GM21737 (cell line): Measurements from ENCODE around the gene TM4SF20.
"Not testable (repeated sequence)": the region's sequence is repeated elsewhere in the genome, so short reads cannot be mapped to it uniquely, and the experiment has no call there.

Experiments used
- ATAC-seq: cut with Tn5 transposase; IDR thresholded peaks from one replicate; pipeline ENCODE4 v1.9.1; 2021; ENCODE audit warnings: mild to moderate bottlenecking, moderate library complexity; ENCODE audit not compliant: unreplicated experiment

TM4SF20 gene

GRCh38 chr2:227368574-227368973 is 10.5 kb downstream of the TM4SF20 start:
- ATAC-seq = no peak

DNA sequence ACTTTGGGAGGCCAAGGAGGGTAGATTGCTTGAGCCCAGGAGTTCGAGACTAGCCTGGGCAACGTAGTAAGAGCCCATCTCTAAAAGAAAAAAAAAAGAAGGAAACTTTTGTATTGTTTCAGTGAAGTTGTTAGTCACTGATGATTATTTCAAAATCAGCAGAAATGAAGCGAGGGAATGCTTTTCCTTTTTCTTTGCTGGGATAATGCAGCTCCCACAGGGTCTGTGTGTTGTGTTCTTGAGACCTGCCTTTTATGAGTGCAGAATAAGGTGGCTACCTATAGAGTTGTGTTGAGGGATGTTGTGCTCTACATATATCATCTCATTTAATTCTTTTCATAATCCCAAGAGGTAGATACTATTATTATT is 11.7 kb downstream of the TM4SF20 start:
- no peak for ATAC-seq

DNA sequence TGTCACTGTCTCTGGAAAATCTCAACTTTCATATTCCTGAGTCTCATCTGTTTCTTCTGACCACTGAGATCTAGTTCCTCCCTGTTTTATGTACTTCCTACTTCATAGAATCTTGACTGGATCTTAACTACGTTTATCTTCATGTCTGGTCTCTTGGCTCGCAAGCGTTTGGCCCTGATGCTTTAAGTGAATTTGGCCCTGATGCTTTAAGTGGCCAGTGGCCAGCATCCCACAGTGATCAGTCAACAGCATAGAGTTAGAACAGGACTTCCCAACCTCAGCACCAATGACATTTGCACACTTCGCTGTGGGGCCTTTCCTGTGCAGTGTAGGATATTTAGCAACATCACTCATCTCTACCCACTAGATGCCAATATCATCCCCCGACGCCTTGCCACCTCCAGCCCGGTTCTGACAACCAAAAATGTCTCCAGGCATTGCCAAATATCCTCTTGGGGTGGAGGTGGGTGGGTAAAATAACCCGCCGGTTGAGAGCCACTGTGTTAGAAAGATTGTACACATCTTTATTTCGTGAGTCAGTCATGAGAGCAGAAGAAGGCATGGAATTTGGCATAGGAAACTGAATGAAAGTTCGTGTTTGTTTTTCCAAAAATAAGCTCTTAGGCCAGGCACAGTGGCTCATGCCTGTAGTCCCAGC is 12.2 kb downstream of the TM4SF20 start:
- ATAC-seq = no peak

DNA sequence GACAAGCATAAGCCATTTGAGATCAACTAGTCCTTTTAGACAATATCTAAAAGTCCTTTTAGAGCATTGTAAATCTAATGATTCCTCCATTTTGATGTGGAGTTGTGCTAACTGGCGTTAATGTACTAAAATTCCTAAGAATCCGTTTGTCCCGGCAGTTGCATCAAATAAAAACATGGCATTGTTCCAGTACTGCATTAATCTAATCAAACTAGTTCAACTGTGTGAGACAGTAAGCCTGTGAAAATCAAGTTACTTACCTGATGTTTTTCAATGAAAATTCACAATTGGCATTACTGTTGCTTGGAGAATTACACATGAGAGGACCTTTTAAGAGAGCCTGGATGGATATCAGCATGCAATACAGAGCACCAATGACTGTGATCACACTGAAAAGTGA is 13.3 kb downstream of the TM4SF20 start:
- no peak for ATAC-seq

DNA sequence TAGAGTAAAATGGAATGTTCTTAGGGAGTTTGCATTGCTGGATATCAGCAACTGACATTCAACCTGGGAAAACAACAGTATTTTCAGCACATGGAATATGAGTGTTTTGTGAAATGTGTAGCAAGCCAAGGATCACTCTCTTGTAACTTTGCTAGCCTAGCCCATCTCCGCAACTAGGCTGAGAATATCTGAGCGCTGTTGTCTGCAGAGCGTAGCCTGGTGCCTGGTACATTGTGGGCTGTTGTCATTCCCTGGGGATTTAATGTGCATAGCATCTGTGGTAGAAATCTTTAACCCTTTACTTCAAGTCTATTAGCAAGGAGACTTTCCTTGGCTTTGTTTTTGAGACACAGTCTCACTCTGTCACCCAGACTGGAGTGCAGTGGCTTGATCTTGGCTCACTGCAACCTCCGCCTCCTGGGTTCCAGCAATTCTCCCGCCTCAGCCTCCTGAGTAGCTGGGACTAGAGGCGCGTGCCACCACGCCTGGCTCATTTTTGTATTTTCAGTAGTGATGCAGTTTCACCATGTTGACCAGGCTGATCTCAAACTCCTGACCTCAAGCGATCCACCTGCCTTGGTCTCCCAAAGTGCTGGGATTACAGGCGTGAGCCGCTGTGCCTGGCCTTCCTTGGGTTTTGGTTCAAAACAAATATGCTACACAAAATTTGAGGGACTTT is 14.4 kb downstream of the TM4SF20 start:
- not testable (repeated sequence) for ATAC-seq

DNA sequence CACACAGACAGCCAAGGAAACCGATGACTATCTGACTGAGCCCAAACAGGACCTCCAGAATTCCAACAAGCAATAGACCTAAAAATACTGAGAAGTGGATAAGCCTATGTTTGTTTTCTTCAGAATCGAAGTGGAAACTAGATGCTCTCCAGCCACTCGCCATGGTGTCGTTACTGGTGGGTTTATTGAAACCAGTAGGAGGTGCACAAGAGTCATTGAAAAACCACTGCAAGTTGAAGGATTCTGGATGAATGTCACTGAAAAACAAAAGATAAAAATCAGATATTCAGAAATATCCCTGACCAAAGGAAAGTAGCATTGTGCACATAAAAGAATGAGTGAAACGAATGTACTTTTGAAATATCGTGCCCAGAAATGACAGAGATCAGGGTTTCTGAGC is 15.3 kb downstream of the TM4SF20 start:
- ATAC-seq = no peak

GRCh38 chr2:227360351-227360750 is 18.8 kb downstream of the TM4SF20 start:
- ATAC-seq = no peak

DNA sequence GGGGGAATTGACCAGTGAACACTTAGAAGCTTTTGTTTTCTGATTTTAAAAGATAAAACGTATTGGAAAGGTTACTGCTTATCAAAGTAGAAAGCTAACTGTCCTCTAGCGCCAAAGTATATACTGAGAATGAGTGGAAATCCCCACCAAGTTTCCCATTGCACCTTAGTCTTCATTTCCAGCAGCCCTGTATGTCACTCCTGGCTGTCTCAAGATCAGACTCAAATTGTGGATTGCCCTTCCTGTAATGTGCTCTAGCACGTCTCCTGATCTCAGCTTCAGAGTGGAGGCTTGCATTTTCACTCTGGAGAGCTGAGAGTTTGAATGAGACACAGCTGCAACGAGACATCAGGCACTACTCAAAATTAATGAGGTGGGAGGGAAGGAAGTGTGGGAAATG is 27.5 kb downstream of the TM4SF20 start:
- ATAC-seq = no peak

GRCh38 chr2:227349989-227350612 is 29.0 kb downstream of the TM4SF20 start:
- ATAC-seq = no peak

- no peak for ATAC-seq
Observed at GRCh38 chr2:227348324-227348723, 30.8 kb downstream of the TM4SF20 start.

GRCh38 chr2:227347117-227347516 is 32.0 kb downstream of the TM4SF20 start:
- no peak for ATAC-seq

DNA sequence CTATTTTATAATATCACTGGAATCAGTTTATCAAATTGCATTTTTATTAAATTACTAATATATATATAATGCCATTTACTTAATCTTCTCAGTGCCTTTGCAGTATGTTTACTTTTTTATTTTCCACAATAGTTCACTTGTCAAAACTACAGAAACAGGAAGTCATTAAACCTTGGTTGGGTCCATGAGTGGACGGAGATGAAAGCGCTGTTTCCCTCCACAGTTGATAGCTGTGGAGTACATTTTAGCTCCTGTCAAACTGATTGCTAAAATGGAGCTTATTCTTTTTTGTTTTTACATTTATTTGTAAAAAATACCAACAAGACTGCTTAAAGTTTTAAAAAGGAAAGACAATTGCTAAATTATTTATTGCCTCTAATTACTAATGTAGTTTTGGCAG is 34.9 kb downstream of the TM4SF20 start:
- ATAC-seq = no peak

DNA sequence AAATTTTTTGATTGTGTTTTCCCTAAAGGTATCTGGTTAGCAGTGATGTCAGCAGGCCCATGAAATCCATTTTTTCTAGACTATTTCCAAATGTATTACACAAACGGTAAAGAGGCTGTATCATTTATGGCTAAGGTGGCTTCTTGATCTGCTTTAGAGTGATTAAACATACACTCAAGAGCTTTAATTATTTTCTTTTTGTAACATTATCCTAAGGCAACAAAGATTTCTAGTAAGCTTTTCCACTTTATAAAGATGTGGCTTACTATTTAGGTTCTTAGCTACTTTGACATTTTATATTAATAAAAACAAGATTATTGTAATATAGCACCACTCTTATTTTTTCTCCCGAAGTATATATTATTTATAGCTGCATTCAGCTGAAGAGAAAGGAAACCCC is 37.6 kb downstream of the TM4SF20 start:
- ATAC-seq = no peak

GRCh38 chr2:227340106-227340505 is 39.0 kb downstream of the TM4SF20 start:
- ATAC-seq = no peak

DNA sequence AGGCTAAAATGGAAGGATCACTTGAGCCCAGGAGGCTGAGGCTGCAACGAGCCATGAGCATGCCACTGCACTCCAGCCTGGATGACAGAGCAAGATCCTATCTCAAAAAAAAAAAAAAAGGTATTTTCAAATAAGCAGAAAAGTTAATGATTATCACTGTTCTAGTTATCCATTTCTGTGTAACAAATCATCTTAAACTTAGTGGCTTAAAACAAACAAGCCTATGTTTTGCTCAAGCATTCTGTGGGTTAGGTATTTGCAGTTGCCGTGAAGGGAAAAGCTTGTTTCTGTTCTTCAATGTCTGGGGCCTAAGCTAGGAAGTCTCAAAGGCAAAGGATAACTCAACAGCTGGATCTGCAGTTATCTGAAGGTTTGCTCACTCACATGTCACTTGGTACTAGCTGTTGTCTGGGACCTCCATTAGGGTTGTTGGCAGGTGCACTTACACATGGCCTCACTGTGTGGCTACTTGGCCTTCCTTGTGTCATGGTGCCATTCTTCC is 40.0 kb downstream of the TM4SF20 start:
- no peak for ATAC-seq

GRCh38 chr2:227337442-227337841 is 41.7 kb downstream of the TM4SF20 start:
- no peak for ATAC-seq

DNA sequence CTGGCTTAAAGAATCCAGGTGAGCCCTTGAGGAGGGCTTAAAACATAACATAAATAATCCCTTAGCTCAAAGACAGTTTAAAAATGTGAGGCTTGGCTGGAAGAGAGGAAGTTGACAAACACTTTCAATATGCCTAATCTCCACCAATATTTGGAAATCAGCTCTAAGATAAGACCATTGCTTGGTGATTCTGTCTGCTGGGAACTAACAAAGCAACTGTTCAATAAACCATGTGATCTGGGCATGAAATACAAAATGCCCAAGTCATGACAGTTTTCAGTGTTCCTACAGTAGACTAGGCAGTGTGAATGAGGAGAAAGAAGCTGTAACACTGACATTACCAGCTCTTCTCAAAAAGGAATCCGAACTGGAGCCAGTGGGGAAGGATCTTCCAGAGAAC is 43.4 kb downstream of the TM4SF20 start:
- ATAC-seq = no peak

GRCh38 chr2:227326783-227327182 is 52.3 kb downstream of the TM4SF20 start:
- no peak for ATAC-seq

DNA sequence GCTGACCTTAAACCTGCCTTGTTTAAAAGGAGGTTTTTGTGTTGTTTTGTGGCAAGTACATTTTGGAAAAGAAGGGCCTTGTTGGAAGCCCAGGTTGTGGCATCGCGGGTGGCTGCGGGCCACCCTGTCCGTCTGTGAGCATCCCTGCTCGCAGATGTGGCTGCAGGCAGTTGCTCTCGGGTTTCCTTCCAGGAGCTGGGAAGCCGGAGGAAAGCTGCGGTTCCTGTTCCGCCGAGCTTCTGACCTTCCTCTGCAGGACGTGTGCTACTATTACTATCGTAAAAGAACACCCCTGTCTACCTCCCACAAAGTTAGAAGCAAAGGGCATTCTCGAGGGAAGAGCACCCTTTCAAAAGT is 53.3 kb downstream of the TM4SF20 start:
- peak; percentile 7 for ATAC-seq

- peak; percentile 98 for ATAC-seq
Observed at GRCh38 chr2:227324995-227325838, 53.9 kb downstream of the TM4SF20 start, which contains the start of gene MFF. TSS of gene MFF (plus strand) at chr2:227325251. CDS start at chr2:227330666, 5,415 bp downstream.

DNA sequence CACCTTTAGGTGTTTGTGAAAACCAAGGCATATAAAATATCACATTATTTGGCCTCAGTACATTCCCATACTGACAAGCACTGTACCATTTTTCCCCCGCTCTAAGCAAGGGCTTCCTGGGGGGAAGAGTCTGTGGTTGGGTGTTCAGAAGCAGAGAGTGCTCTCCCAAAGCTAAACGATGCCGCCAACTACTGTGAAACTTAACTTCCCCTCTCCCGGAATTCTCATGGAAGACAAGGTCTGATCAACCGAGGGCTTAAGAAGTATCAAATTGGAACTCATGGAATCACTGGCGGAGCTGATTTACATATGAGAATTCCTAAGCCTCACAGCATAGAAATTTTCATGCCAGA is 54.5 kb downstream of the TM4SF20 start:
- ATAC-seq = peak; percentile 10
